HEK293T (cell line): ENCODE results near the gene FRYL.

Experiments used
- CTCF ChIA-PET: fragments of 350-600 bp; formaldehyde crosslinking; extraction: SDS; loops from one replicate; lab custom pipeline; 2021; ENCODE audit warnings: antibody characterized with exemption, inconsistent platforms; lab: Yijun Ruan, JAX
- POLR2A ChIA-PET: fragments of 350-600 bp; formaldehyde crosslinking; extraction: SDS; loops from one replicate; lab custom pipeline; 2020; ENCODE audit warnings: antibody characterized with exemption, inconsistent platforms; lab: Yijun Ruan, JAX
- DNase-seq: peaks from one replicate; pipeline ENCODE4 v3.0.0; 2012; ENCODE audit warnings: mixed read lengths; ENCODE audit errors: extremely low spot score
- ARNT ChIP-seq: fragments of 450-650 bp; IDR thresholded peaks from 2 replicates; pipeline ENCODE4 v1.6.1; 2017; ENCODE audit warnings: mild to moderate bottlenecking
- BHLHE40 ChIP-seq: fragments of 450-650 bp; IDR thresholded peaks from 2 replicates; pipeline ENCODE4 v1.6.1; 2016; ENCODE audit warnings: mild to moderate bottlenecking, moderate library complexity, borderline replicate concordance
- CTBP1 ChIP-seq: fragments of 450-650 bp; IDR thresholded peaks from 2 replicates; pipeline ENCODE4 v1.6.1; 2016; ENCODE audit warnings: borderline replicate concordance
- ELF4 ChIP-seq: fragments of 450-650 bp; IDR thresholded peaks from 2 replicates; pipeline ENCODE4 v1.6.1; 2017; ENCODE audit warnings: antibody characterized with exemption
- FOXA1 ChIP-seq: fragments of 450-650 bp; IDR thresholded peaks from 2 replicates; pipeline ENCODE4 v1.6.1; 2016; ENCODE audit warnings: mild to moderate bottlenecking
- FOXK2 ChIP-seq: fragments of 450-650 bp; IDR thresholded peaks from 2 replicates; pipeline ENCODE4 v1.6.1; 2016; ENCODE audit warnings: mild to moderate bottlenecking
- FOXM1 ChIP-seq: fragments of 450-650 bp; IDR thresholded peaks from 2 replicates; pipeline ENCODE4 v1.6.1; 2017; ENCODE audit warnings: mild to moderate bottlenecking, borderline replicate concordance
- HDGF ChIP-seq: fragments of 450-650 bp; IDR thresholded peaks from 2 replicates; pipeline ENCODE4 v1.6.1; 2017; ENCODE audit warnings: antibody characterized with exemption, borderline replicate concordance
- L3MBTL2 ChIP-seq: fragments of 450-650 bp; conservative IDR thresholded peaks from 2 replicates; pipeline ENCODE4 v1.6.1; 2016; ENCODE audit warnings: mild to moderate bottlenecking
- LEF1 ChIP-seq: fragments of 450-650 bp; IDR thresholded peaks from 2 replicates; pipeline ENCODE4 v1.6.1; 2017; ENCODE audit warnings: mild to moderate bottlenecking, borderline replicate concordance
- NFRKB ChIP-seq: fragments of 450-650 bp; IDR thresholded peaks from 2 replicates; pipeline ENCODE4 v1.6.1; 2016; ENCODE audit warnings: mild to moderate bottlenecking, moderate library complexity
- PKNOX1 ChIP-seq: fragments of 450-650 bp; IDR thresholded peaks from 2 replicates; pipeline ENCODE4 v1.6.1; 2016
- SP1 ChIP-seq: fragments of 450-650 bp; IDR thresholded peaks from 2 replicates; pipeline ENCODE4 v1.6.1; 2017
- SUZ12 ChIP-seq: fragments of 450-650 bp; IDR thresholded peaks from 2 replicates; pipeline ENCODE4 v1.6.1; 2016; ENCODE audit warnings: mild to moderate bottlenecking
- TARDBP ChIP-seq: fragments of 450-650 bp; IDR thresholded peaks from 2 replicates; pipeline ENCODE4 v1.6.1; 2016
- ZNF384 ChIP-seq: fragments of 450-650 bp; IDR thresholded peaks from 2 replicates; pipeline ENCODE4 v1.6.1; 2016

Gene FRYL

GRCh38 chr4:48755281-48755680 is 24.8 kb downstream of the FRYL start:
- ChIA-PET POLR2A (no interaction called here), CTCF (no interaction called here)
- DNase-seq, result no peak

GRCh38 chr4:48753159-48753558 is 26.9 kb downstream of the FRYL start:
- DNase-seq, result no peak
- ChIA-PET POLR2A (no interaction called here), CTCF (no interaction called here)
- no peak for TF ChIP-seq L3MBTL2
- TF ChIP-seq CTBP1, result no peak
- no peak for TF ChIP-seq FOXM1
- no peak for TF ChIP-seq LEF1
- no peak for TF ChIP-seq ZNF384
- no peak for TF ChIP-seq SUZ12
- no peak for TF ChIP-seq ARNT
- TF ChIP-seq TARDBP, result no peak
- no peak for TF ChIP-seq NFRKB
- no peak for TF ChIP-seq HDGF
- TF ChIP-seq PKNOX1, result no peak
- no peak for TF ChIP-seq SP1

More at GRCh38 chr4:48755281-48755680, 24.8 kb downstream of the FRYL start:
- no peak for TF ChIP-seq BHLHE40
- TF ChIP-seq TARDBP, result no peak
- TF ChIP-seq PKNOX1, result no peak
- TF ChIP-seq SUZ12, result no peak
- no peak for TF ChIP-seq SP1
- TF ChIP-seq NFRKB, result no peak
- TF ChIP-seq FOXK2, result no peak
- no peak for TF ChIP-seq HDGF

GRCh38 chr4:48752726-48753125 is 27.4 kb downstream of the FRYL start:
- no peak for TF ChIP-seq FOXM1
- TF ChIP-seq PKNOX1, result no peak
- TF ChIP-seq ARNT, result no peak
- TF ChIP-seq SP1, result no peak
- no peak for TF ChIP-seq HDGF
- no peak for TF ChIP-seq LEF1
- TF ChIP-seq NFRKB, result no peak
- TF ChIP-seq FOXA1, result no peak
- TF ChIP-seq ZNF384, result no peak
- no peak for TF ChIP-seq FOXK2
- TF ChIP-seq TARDBP, result no peak
- no peak for TF ChIP-seq SUZ12
- TF ChIP-seq BHLHE40, result no peak
- TF ChIP-seq L3MBTL2, result no peak
- no peak for TF ChIP-seq CTBP1
- TF ChIP-seq ELF4, result no peak
- POLR2A ChIA-PET, result no interaction called here
- CTCF ChIA-PET, result no interaction called here
- no peak for DNase-seq

GRCh38 chr4:48752246-48752645 is 27.8 kb downstream of the FRYL start:
- no peak for DNase-seq
- ChIA-PET CTCF (no interaction called here), POLR2A (no interaction called here)
- TF ChIP-seq ARNT, result no peak
- TF ChIP-seq L3MBTL2, result no peak
- TF ChIP-seq PKNOX1, result no peak
- no peak for TF ChIP-seq FOXA1
- no peak for TF ChIP-seq TARDBP
- no peak for TF ChIP-seq SP1
- TF ChIP-seq LEF1, result no peak
- TF ChIP-seq FOXK2, result no peak
- TF ChIP-seq CTBP1, result no peak
- no peak for TF ChIP-seq HDGF
- TF ChIP-seq ELF4, result no peak
- no peak for TF ChIP-seq SUZ12
- no peak for TF ChIP-seq FOXM1
- no peak for TF ChIP-seq ZNF384
- TF ChIP-seq NFRKB, result no peak
- TF ChIP-seq BHLHE40, result no peak

GRCh38 chr4:48748949-48749596 is 31.0 kb downstream of the FRYL start:
- CTCF ChIA-PET, result no interaction called here
- POLR2A ChIA-PET, result no interaction called here
- no peak for DNase-seq
- TF ChIP-seq HDGF (no peak), LEF1 (no peak), FOXM1 (no peak), NFRKB (no peak), CTBP1 (no peak), FOXK2 (no peak), SUZ12 (no peak), ELF4 (no peak), ARNT (no peak), PKNOX1 (no peak), BHLHE40 (no peak)
